Sigmoid colon (tissue), 4 donors: ENCODE results near the gene ZC3H8.

Source experiments
- CTCF ChIP-seq, 4 experiments: fragments of 450-650 bp in 3 of 4; fragments of 200-600 bp in 1 of 4; IDR thresholded peaks; one replicate each; pipeline ENCODE4 v1.5.1; 2016 to 2019; ENCODE audit warnings: antibody characterized with exemption in 4 of 4, mild to moderate bottlenecking in 3 of 4, moderate library complexity in 2 of 4
- EP300 ChIP-seq, 4 donors: sonication (generic); formaldehyde crosslinking; IDR thresholded peaks; one replicate each; pipeline ENCODE4 v1.6.1; 2017; ENCODE audit warnings: antibody characterized with exemption in 4 of 4
- POLR2A ChIP-seq, 2 donors: fragments of 450-650 bp; IDR thresholded peaks; one replicate each; pipeline ENCODE4 v1.6.1; 2016; ENCODE audit warnings: antibody characterized with exemption in 2 of 2, mild to moderate bottlenecking in 2 of 2, moderate library complexity in 2 of 2
- POLR2AphosphoS5 ChIP-seq, 4 donors: sonication (generic); formaldehyde crosslinking; IDR thresholded peaks; one replicate each; pipeline ENCODE4 v1.6.1; 2017; ENCODE audit warnings: antibody characterized with exemption in 4 of 4

GRCh38 chr2:112173646-112174319 lies 81.1 kb downstream of the ZC3H8 start:
- no peak for TF ChIP-seq CTCF (IDR thresholded peaks at IDR 0.05)
- TF ChIP-seq EP300 (IDR thresholded peaks at IDR 0.05): no peak
- no peak for TF ChIP-seq POLR2A (IDR thresholded peaks at IDR 0.05)
- no peak for TF ChIP-seq POLR2AphosphoS5 (IDR thresholded peaks at IDR 0.05)
